K562 (cell line): ENCODE measurements around the gene RBKS.

ENCODE experiments used
- CBFA2T2 ChIP-seq: fragments of 450-650 bp; conservative IDR thresholded peaks from 2 replicates; pipeline ENCODE4 v1.6.1; 2017; ENCODE audit warnings: mild to moderate bottlenecking
- CEBPB ChIP-seq: fragments of 450-650 bp; IDR thresholded peaks from 2 replicates; pipeline ENCODE4 v1.6.1; 2016; ENCODE audit warnings: missing genetic modification characterization, missing compliant biosample characterization
- MYBL2 ChIP-seq, 2 experiments: fragments of 450-650 bp in 1 of 2; sonication (generic) in 1 of 2; formaldehyde crosslinking in 1 of 2; IDR thresholded peaks; 2 replicates each; pipeline versions ENCODE4 v1.6.1 to v1.8.1; 2017 to 2022; ENCODE audit warnings: borderline replicate concordance in 1 of 2, inconsistent platforms in 1 of 2, low read depth in 1 of 2, mild to moderate bottlenecking in 1 of 2, missing genetic modification reagents in 1 of 2, moderate library complexity in 1 of 2
- NRF1 ChIP-seq, 2 experiments: fragments of 450-650 bp; IDR thresholded peaks in 1 of 2; conservative IDR thresholded peaks in 1 of 2; 2 replicates each; pipeline ENCODE4 v1.6.1; 2014; ENCODE audit warnings: mild to moderate bottlenecking in 2 of 2
- RCOR1 ChIP-seq, 2 experiments: IDR thresholded peaks; 2 replicates each; pipeline ENCODE4 v1.6.1; 2012; ENCODE audit warnings: low read depth in 2 of 2, low read length in 2 of 2, borderline replicate concordance in 1 of 2, improper control_type of control experiment in 1 of 2
- SMAD1 ChIP-seq: fragments of 150-350 bp; IDR thresholded peaks from 2 replicates; pipeline ENCODE4 v1.6.1; 2014; ENCODE audit warnings: low read length, low read depth; ENCODE audit not compliant: partially characterized antibody
- SMAD3 ChIP-seq: fragments of 450-650 bp; formaldehyde crosslinking; conservative IDR thresholded peaks from 2 replicates; pipeline ENCODE4 v1.4.0; 2020; ENCODE audit warnings: mild to moderate bottlenecking
- TCF7L2 ChIP-seq: fragments of 150-350 bp; IDR thresholded peaks from 2 replicates; pipeline ENCODE4 v1.6.1; 2016; ENCODE audit warnings: low read depth, mild to moderate bottlenecking, low read length, moderate library complexity
- TF ChIP-seq, protein P1 (sequence below), 3 experiments: IDR thresholded peaks in 2 of 3; conservative IDR thresholded peaks in 1 of 3; 2 replicates each; pipeline ENCODE4 v1.5.1; 2011 to 2012; ENCODE audit warnings: low read length in 3 of 3, mild to moderate bottlenecking in 3 of 3, control low read depth in 2 of 3, improper control_type of control experiment in 1 of 3, inconsistent platforms in 1 of 3, low read depth in 1 of 3, mixed read lengths in 1 of 3, moderate library complexity in 1 of 3; ENCODE audit not compliant: insufficient read depth in 2 of 3
- TF ChIP-seq, protein P2 (sequence below): fragments of 450-650 bp; formaldehyde crosslinking; IDR thresholded peaks from 2 replicates; pipeline ENCODE4 v1.4.0; 2022; ENCODE audit warnings: missing genetic modification characterization

DNA sequence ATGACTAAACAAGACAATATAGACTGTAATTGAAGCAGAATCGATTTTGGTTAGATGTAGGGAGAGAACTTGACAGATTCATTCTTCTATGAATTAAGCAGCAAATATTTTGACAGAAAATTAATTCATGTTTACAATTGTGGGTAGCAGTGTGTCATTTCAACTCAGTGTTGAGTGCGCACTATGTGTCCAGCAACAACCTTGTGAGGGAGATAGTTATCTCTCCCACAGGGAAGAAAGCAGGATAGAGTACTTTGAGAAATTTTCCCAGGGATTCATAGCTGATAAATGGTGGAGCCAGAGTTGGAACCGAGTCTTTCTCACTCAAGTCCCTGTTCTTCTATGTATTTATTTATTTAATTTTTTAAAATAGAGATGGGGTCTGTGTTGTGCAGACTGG lies 113.5 kb downstream of the RBKS start:
- TF ChIP-seq RCOR1 (IDR thresholded peaks at IDR 0.05; ENCODE audit: borderline replicate concordance in 1 of 2, low read depth in 2 of 2, low read length in 2 of 2) (no peak), TCF7L2 (no peak), SMAD3 (no peak), CBFA2T2 (no peak), NRF1 (conservative IDR thresholded peaks at IDR 0.05 in 1 of 2, IDR thresholded peaks at IDR 0.05 in 1 of 2) (no peak), MYBL2 (IDR thresholded peaks at IDR 0.05; ENCODE audit: low read depth) (no peak), MYBL2 (CRISPR knock-in tag; IDR thresholded peaks at IDR 0.05; ENCODE audit: borderline replicate concordance) (no peak), CEBPB (tag) (no peak), SMAD1 (no peak)
- TF ChIP-seq, protein P1, sequence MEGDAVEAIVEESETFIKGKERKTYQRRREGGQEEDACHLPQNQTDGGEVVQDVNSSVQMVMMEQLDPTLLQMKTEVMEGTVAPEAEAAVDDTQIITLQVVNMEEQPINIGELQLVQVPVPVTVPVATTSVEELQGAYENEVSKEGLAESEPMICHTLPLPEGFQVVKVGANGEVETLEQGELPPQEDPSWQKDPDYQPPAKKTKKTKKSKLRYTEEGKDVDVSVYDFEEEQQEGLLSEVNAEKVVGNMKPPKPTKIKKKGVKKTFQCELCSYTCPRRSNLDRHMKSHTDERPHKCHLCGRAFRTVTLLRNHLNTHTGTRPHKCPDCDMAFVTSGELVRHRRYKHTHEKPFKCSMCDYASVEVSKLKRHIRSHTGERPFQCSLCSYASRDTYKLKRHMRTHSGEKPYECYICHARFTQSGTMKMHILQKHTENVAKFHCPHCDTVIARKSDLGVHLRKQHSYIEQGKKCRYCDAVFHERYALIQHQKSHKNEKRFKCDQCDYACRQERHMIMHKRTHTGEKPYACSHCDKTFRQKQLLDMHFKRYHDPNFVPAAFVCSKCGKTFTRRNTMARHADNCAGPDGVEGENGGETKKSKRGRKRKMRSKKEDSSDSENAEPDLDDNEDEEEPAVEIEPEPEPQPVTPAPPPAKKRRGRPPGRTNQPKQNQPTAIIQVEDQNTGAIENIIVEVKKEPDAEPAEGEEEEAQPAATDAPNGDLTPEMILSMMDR (IDR thresholded peaks at IDR 0.05 in 2 of 3, conservative IDR thresholded peaks at IDR 0.05 in 1 of 3; ENCODE audit: insufficient read depth in 2 of 3, low read depth in 1 of 3, low read length in 3 of 3) = no peak
- TF ChIP-seq, protein P2, sequence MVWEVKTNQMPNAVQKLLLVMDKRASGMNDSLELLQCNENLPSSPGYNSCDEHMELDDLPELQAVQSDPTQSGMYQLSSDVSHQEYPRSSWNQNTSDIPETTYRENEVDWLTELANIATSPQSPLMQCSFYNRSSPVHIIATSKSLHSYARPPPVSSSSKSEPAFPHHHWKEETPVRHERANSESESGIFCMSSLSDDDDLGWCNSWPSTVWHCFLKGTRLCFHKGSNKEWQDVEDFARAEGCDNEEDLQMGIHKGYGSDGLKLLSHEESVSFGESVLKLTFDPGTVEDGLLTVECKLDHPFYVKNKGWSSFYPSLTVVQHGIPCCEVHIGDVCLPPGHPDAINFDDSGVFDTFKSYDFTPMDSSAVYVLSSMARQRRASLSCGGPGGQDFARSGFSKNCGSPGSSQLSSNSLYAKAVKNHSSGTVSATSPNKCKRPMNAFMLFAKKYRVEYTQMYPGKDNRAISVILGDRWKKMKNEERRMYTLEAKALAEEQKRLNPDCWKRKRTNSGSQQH (CRISPR knock-in tag) = no peak
